Inflammatory macrophage treated with lipopolysaccharide for 1 hour (primary cell): ENCODE measurements around the gene HSP90AB1.
A peak's percentile ranks its signal among the peaks of the same experiment; 100 is the strongest.
"Not testable (repeated sequence)": the region's sequence is repeated elsewhere in the genome, so short reads cannot be mapped to it uniquely, and the experiment has no call there.

Experiments
- DNase-seq, 2 donors: peaks; one replicate each; pipeline ENCODE4 v3.0.0-alpha.2; 2020 to 2022

HSP90AB1 gene

GRCh38 chr6:44222486-44223318, 24.2 kb upstream of the HSP90AB1 start:
- no peak for DNase-seq

GRCh38 chr6:44223319-44224028, 23.4 kb upstream of the HSP90AB1 start, which contains the start of gene SLC29A1:
SLC29A1 (plus strand) TSS chr6:44223595; CDS start chr6:44227314, 3,719 bp downstream.
- DNase-seq: peak in 1 of 2 donors; percentile 56

GRCh38 chr6:44224029-44224964, 22.6 kb upstream of the HSP90AB1 start:
- no peak for DNase-seq

DNA sequence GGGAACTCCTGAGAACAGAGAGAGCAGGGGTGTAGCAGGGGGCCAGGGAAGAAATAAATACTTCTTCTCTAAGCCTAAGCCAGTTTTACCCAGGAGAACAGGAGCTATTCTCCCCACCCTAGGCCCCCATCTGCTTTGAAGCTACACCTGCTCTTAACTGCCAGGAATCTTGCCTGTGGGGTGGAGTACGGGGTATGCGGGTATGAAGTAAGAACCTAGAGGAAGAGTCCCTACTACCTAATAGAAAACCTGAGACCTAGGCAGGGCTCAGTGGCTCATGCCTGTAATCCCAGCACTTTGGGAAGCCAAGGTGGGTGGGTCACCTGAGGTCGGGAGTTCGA, 22.0 kb upstream of the HSP90AB1 start:
- no peak for DNase-seq

GRCh38 chr6:44225579-44226325, 21.1 kb upstream of the HSP90AB1 start:
- peak in 1 of 2 donors; percentile 24 for DNase-seq

GRCh38 chr6:44226368-44227147, 20.3 kb upstream of the HSP90AB1 start:
- DNase-seq: no peak

DNA sequence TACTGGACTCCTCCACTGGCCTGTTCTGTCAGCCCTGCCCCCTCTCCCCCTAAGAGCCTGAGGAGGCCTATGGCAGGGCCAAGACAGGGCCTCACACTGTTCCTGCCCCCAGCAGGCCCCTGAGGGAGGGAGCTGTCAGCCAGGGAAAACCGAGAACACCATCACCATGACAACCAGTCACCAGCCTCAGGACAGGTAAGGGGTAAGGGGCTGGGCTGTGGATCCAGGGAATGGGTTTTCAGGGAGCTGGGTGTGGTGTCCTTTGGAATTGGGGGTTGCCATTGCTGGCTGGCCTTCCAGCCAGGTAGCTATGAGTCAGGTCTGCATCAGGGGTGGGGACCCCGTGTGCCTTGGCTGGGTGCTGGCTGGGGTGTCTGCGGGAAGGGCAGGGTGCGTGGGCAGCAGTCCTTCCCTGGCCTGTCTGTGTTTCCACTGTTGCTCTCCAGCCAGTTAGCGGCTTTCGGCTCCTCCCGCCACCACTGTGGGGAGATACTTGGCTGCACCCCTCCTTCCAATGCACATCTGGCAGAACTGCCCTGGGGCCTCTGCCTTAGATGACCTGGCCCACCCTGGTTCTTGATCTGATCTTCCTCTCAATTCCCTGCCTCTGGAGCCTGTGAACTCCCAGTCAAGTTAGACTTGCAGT, 19.6 kb upstream of the HSP90AB1 start:
- DNase-seq: no peak

DNA sequence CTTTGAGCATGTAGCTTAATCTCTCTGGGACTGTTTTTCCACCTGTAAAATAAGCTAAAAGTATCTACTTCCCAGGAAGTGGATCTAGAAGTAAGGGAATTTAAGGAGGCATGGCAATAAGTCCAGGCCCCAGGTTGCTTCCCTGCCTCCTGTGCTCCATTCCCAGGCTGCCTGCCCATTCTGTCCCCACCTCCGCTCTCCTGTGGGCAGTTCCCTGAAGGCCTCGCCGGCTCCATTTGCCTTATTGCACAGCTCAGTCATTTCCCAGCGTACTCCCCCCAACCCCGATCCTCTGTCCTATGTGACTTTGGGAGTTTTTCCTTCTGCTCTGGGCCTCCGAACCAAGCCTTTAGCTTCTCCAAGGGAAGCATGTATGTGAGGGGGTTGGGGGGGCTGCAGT, 18.9 kb upstream of the HSP90AB1 start:
- no peak for DNase-seq

DNA sequence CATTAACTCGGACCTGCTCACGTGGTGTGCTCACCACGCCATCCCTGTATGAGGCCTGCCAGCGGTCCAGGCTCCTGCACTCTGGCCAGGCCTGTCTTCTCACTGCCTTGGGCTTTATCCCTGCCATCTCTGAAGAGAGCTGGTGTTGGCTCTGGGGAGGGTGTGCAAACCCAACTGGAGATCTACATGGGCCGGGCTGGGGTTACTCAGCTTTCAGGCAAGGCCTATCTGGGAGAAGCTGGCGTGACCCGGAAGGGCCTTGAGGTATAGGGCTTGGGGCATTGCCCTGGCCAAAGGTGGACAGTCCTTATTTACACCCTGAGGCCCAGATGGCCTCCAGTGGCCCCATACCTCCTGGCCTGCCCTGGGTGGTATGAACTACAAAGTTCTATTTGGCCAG, 18.5 kb upstream of the HSP90AB1 start:
- DNase-seq: no peak

GRCh38 chr6:44228836-44229235, 18.1 kb upstream of the HSP90AB1 start:
- DNase-seq: peak in 1 of 2 donors; percentile 58

- DNase-seq: peak in 1 of 2 donors; percentile 69
These were observed 17.4 kb upstream of the HSP90AB1 start for GRCh38 chr6:44229376-44230033.

DNA sequence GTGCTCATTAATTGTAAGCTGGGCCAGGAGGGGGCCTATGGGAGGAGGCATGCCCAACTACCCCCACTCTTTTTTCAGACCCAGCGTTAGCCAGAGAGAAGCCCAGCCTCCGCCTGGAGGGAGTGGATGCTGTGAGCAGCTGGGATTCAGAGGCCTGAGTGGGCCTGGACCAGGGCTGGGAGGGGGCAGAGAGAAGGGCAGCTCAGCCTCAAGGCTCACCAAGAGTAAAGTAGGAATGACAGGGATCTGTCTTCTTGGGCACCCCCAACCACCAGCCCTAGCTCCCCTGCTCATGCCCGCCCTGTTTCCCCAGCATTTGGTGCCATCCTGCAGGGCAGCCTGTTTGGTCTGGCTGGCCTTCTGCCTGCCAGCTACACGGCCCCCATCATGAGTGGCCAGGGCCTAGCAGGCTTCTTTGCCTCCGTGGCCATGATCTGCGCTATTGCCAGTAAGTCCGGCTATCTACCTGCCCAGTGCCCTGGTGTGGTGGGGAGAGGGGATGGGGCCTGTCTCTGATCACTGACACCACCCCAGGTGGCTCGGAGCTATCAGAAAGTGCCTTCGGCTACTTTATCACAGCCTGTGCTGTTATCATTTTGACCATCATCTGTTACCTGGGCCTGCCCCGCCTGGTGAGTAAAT, 16.7 kb upstream of the HSP90AB1 start:
- DNase-seq: no peak

DNA sequence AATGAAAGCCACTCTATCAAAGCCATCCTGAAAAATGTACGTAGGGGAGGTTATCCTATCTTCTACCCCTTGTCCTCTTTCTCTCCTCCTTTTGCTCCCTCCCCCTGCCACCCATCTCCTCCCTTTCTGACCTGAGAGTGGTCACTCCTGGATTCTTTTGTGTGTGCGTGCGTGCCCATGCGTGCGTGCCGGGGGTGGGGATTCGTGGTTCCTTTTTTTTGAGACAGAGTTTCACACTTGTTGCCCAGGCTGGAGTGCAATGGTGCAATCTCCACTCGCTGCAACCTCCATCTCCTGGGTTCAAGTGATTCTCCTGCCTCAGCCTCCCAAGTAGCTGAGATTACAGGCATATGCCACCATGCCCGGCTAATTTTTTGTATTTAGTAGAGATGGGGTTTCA, 15.5 kb upstream of the HSP90AB1 start:
- not testable (repeated sequence) for DNase-seq

DNA sequence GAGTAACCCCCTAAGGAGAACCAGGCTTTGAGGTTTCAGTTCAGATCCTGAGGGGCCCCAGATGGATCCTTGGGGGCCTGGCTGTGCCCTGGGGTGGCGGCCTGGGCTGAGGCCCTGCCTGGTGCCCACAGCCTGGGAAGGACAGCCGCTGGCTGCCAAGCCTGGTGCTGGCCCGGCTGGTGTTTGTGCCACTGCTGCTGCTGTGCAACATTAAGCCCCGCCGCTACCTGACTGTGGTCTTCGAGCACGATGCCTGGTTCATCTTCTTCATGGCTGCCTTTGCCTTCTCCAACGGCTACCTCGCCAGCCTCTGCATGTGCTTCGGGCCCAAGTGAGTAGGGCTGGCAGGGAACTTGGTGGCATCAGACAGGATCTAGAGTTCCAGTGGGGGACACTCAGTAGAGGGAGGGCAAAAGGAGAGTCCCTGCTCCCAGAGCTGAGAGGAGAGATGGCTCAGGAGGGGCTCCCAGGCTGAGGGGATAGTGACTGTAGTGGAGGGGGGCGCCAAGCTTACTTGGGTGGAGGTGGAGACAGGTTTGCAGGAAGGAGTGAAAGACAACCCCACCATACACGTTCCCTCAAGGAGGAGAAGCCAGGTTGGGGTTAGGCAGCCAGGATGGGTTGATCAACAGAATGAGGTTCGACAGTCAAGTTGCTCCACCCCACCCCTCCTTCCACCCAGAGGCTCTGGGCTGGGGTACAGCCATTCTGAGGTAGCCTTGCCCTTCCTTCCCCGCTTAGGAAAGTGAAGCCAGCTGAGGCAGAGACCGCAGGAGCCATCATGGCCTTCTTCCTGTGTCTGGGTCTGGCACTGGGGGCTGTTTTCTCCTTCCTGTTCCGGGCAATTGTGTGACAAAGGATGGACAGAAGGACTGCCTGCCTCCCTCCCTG, 14.0 kb upstream of the HSP90AB1 start:
- no peak for DNase-seq

- no peak for DNase-seq
These were observed 13.3 kb upstream of the HSP90AB1 start for GRCh38 chr6:44233567-44234100.

GRCh38 chr6:44234101-44235025, 12.5 kb upstream of the HSP90AB1 start:
- DNase-seq: peak in 1 of 2 donors; percentile 47

- DNase-seq: no peak
These were observed 11.6 kb upstream of the HSP90AB1 start for GRCh38 chr6:44235269-44235668.
